HG02884 (cell line): ENCODE results near the gene AKT2.
"Not testable (repeated sequence)": the region's sequence is repeated elsewhere in the genome, so short reads cannot be mapped to it uniquely, and the experiment has no call there.

Experiments
- ATAC-seq: cut with Tn5 transposase; IDR thresholded peaks from one replicate; pipeline ENCODE4 v1.9.1; 2021; ENCODE audit warnings: mild to moderate bottlenecking, moderate library complexity; ENCODE audit not compliant: unreplicated experiment

AKT2 gene

GRCh38 chr19:40284501-40285352, at the start of gene AKT2:
AKT2 (minus strand) TSS chr19:40285345; CDS start chr19:40265267, 20,078 bp downstream.
- ATAC-seq = peak; percentile 16

- not testable (repeated sequence) for ATAC-seq
These were observed 47.9 kb upstream of the AKT2 start for GRCh38 chr19:40333083-40333482.

GRCh38 chr19:40332669-40333068, 47.5 kb upstream of the AKT2 start:
- ATAC-seq = no peak

GRCh38 chr19:40331052-40331451, 45.9 kb upstream of the AKT2 start:
- no peak for ATAC-seq

GRCh38 chr19:40326201-40326600, 41.1 kb upstream of the AKT2 start:
- no peak for ATAC-seq

GRCh38 chr19:40323705-40324104, 38.6 kb upstream of the AKT2 start:
- ATAC-seq = no peak

- no peak for ATAC-seq
These were observed 37.9 kb upstream of the AKT2 start for GRCh38 chr19:40322951-40323615.

- ATAC-seq = no peak
These were observed 37.1 kb upstream of the AKT2 start for GRCh38 chr19:40322271-40322610.

GRCh38 chr19:40321566-40322270, 36.6 kb upstream of the AKT2 start:
- ATAC-seq = no peak

GRCh38 chr19:40321076-40321475, 35.9 kb upstream of the AKT2 start:
- no peak for ATAC-seq

GRCh38 chr19:40320558-40320935, 35.4 kb upstream of the AKT2 start:
- ATAC-seq = no peak

GRCh38 chr19:40317338-40317737, 32.2 kb upstream of the AKT2 start:
- ATAC-seq = no peak

GRCh38 chr19:40315812-40316470, 30.8 kb upstream of the AKT2 start:
- ATAC-seq = no peak

GRCh38 chr19:40314656-40315055, 29.5 kb upstream of the AKT2 start:
- ATAC-seq = no peak

GRCh38 chr19:40313229-40313983, 28.3 kb upstream of the AKT2 start:
- ATAC-seq = no peak

- ATAC-seq = no peak
These were observed 27.4 kb upstream of the AKT2 start for GRCh38 chr19:40312533-40312932.

GRCh38 chr19:40309666-40310065, 24.5 kb upstream of the AKT2 start:
- no peak for ATAC-seq

GRCh38 chr19:40305403-40305802, 20.3 kb upstream of the AKT2 start:
- no peak for ATAC-seq

GRCh38 chr19:40304306-40304705, 19.2 kb upstream of the AKT2 start:
- ATAC-seq = no peak

GRCh38 chr19:40303765-40304164, 18.6 kb upstream of the AKT2 start:
- no peak for ATAC-seq
